HG03354 (cell line): ENCODE data around the gene SDHAF1.
A peak's percentile ranks its signal among the peaks of the same experiment; 100 is the strongest.
"Not testable (repeated sequence)": the region's sequence is repeated elsewhere in the genome, so short reads cannot be mapped to it uniquely, and the experiment has no call there.

Source experiments
- ATAC-seq: cut with Tn5 transposase; IDR thresholded peaks from one replicate; pipeline ENCODE4 v1.9.1; 2021; ENCODE audit warnings: mild to moderate bottlenecking; ENCODE audit not compliant: unreplicated experiment, poor library complexity, severe bottlenecking

SDHAF1 gene

GRCh38 chr19:36013280-36014011 lies 18.5 kb downstream of the SDHAF1 start:
- ATAC-seq: no peak

GRCh38 chr19:36014012-36014924 lies 19.3 kb downstream of the SDHAF1 start, which contains the start of gene ALKBH6:
TSS of gene ALKBH6 (minus strand) at chr19:36014213. CDS start at chr19:36013397, 816 bp downstream.
- peak; percentile 97 for ATAC-seq

- ATAC-seq: no peak
These were observed 24.2 kb downstream of the SDHAF1 start for GRCh38 chr19:36019061-36019670.

GRCh38 chr19:36023432-36023831 lies 28.4 kb downstream of the SDHAF1 start:
- ATAC-seq: no peak

- ATAC-seq: no peak
These were observed 30.6 kb downstream of the SDHAF1 start for GRCh38 chr19:36025541-36025940.

- no peak for ATAC-seq
These were observed 31.3 kb downstream of the SDHAF1 start for GRCh38 chr19:36026091-36026876.

GRCh38 chr19:36027696-36028095 lies 32.7 kb downstream of the SDHAF1 start:
- ATAC-seq: no peak

- ATAC-seq: no peak
These were observed 33.5 kb downstream of the SDHAF1 start for GRCh38 chr19:36028313-36029041.

GRCh38 chr19:36030264-36031148 lies 35.5 kb downstream of the SDHAF1 start:
- ATAC-seq: no peak

GRCh38 chr19:36031308-36031707 lies 36.3 kb downstream of the SDHAF1 start:
- no peak for ATAC-seq

GRCh38 chr19:36032251-36033104 lies 37.5 kb downstream of the SDHAF1 start, which contains the start of gene CLIP3:
TSS of gene CLIP3 (minus strand) at chr19:36032873. CDS start at chr19:36032357, 516 bp downstream.
- no peak for ATAC-seq

GRCh38 chr19:36040495-36040894 lies 45.5 kb downstream of the SDHAF1 start:
- ATAC-seq: no peak

- ATAC-seq: not testable (repeated sequence)
These were observed 46.1 kb downstream of the SDHAF1 start for GRCh38 chr19:36041092-36041491.

- no peak for ATAC-seq
These were observed 46.8 kb downstream of the SDHAF1 start for GRCh38 chr19:36041831-36042230.

GRCh38 chr19:36043952-36044351 lies 49.0 kb downstream of the SDHAF1 start:
- ATAC-seq: no peak
